Measurements from ENCODE around the gene BAZ1B. TPM values are rescaled to one million over a fixed set of nuclear protein-coding genes. Genes with fewer than 3 reads are reported as not detected.

BAZ1B gene
- total RNA-seq, 1 experiment from 2014 or later = 107 TPM

GRCh38 chr7:73487486-73487885, 34.6 kb downstream of the BAZ1B start:
- H3K9me3 ChIP-seq (ENCODE audit: control insufficient read depth, insufficient read depth, low read depth, low read length) = no peaks in the 10 kb centered on the region
- H3K27ac ChIP-seq (ENCODE audit: low read length) = no peak overlapping the region
- DNase-seq (ENCODE audit: low read depth, low spot score) (no peak), ATAC-seq (no peak)
- CTCF ChIA-PET = no interaction called here
- POLR2A ChIA-PET = no interaction called here
- TF ChIP-seq REST (IDR thresholded peaks at IDR 0.05; ENCODE audit: insufficient read depth in 1 of 2, low read depth in 2 of 2, low read length in 1 of 2) = no peak
- no peak for TF ChIP-seq SIN3A (IDR thresholded peaks at IDR 0.05; ENCODE audit: borderline replicate concordance, insufficient read depth, low read depth, low read length)
- no peak for TF ChIP-seq CTCF (IDR thresholded peaks at IDR 0.05)
- no peak for TF ChIP-seq TCF7L2 (IDR thresholded peaks at IDR 0.05; ENCODE audit: low read depth, low read length)
- no peak for TF ChIP-seq POLR2AphosphoS5 (IDR thresholded peaks at IDR 0.05; ENCODE audit: low read depth, low read length)
- intact Hi-C loops (cut with micrococcal nuclease; ENCODE audit: unreplicated experiment) (no loop called here), in situ Hi-C loops (cut with HindIII; ENCODE audit: low pct_unique_long_range_greater_than_20kb, low sequenced_read_pairs) (no loop called here)
- peaks cover 50% of the 10 kb centered on the region for H3K36me3 ChIP-seq (ENCODE audit: control insufficient read depth, insufficient read depth, low read length)
- no TSS peak for BruUV-seq (replicated peaks)
- H3K27me3 ChIP-seq (ENCODE audit: control insufficient read depth, insufficient read depth, low read length) = no peaks in the 10 kb centered on the region
- H3K4me3 ChIP-seq (ENCODE audit: low read depth in 2 of 2, low read length in 2 of 2) = no peak overlapping the region
- H3K4me1 ChIP-seq (ENCODE audit: control insufficient read depth, insufficient read depth, low read length) = no peaks in the 10 kb centered on the region

GRCh38 chr7:73483171-73483570, 38.9 kb downstream of the BAZ1B start:
- no peak overlapping the region for H3K4me3 ChIP-seq (ENCODE audit: low read depth in 2 of 2, low read length in 2 of 2)
- no peaks in the 10 kb centered on the region for H3K4me1 ChIP-seq (ENCODE audit: control insufficient read depth, insufficient read depth, low read length)
- H3K36me3 ChIP-seq (ENCODE audit: control insufficient read depth, insufficient read depth, low read length) = peaks cover 37% of the 10 kb centered on the region
- TF ChIP-seq REST (IDR thresholded peaks at IDR 0.05; ENCODE audit: insufficient read depth in 1 of 2, low read depth in 2 of 2, low read length in 1 of 2) = no peak
- no peak for TF ChIP-seq SIN3A (IDR thresholded peaks at IDR 0.05; ENCODE audit: borderline replicate concordance, insufficient read depth, low read depth, low read length)
- no peak for TF ChIP-seq POLR2AphosphoS5 (IDR thresholded peaks at IDR 0.05; ENCODE audit: low read depth, low read length)
- TF ChIP-seq CTCF (IDR thresholded peaks at IDR 0.05) = no peak
- TF ChIP-seq TCF7L2 (IDR thresholded peaks at IDR 0.05; ENCODE audit: low read depth, low read length) = no peak
- DNase-seq (ENCODE audit: low read depth, low spot score) (no peak), ATAC-seq (no peak)
- in situ Hi-C loops (cut with HindIII; ENCODE audit: low pct_unique_long_range_greater_than_20kb, low sequenced_read_pairs) (no loop called here), intact Hi-C loops (cut with micrococcal nuclease; ENCODE audit: unreplicated experiment) (no loop called here)
- H3K9me3 ChIP-seq (ENCODE audit: control insufficient read depth, insufficient read depth, low read depth, low read length) = no peaks in the 10 kb centered on the region
- ChIA-PET CTCF (no interaction called here), POLR2A (no interaction called here)
- no peak overlapping the region for H3K27ac ChIP-seq (ENCODE audit: low read length)
- BruUV-seq (replicated peaks) = no TSS peak
- no peaks in the 10 kb centered on the region for H3K27me3 ChIP-seq (ENCODE audit: control insufficient read depth, insufficient read depth, low read length)
